Activated CD4-positive, alpha-beta memory T cell treated with anti-CD3 and anti-CD28 coated beads, Interleukin-2, amount 10 ng/mL, durations not matched to agents 7 days and 5 days (primary cell): ENCODE measurements around the gene POT1. TPM values are rescaled to one million over a fixed set of nuclear protein-coding genes. Genes with fewer than 3 reads are reported as not detected.

Source experiments
- CTCF ChIA-PET: fragments of 350-600 bp; sonication (Branson Sonifier 250); formaldehyde crosslinking; loops from one replicate; lab custom pipeline; 2021; ENCODE audit warnings: antibody characterized with exemption, inconsistent platforms; lab: Charles Lee
- POLR2A ChIA-PET: fragments of 350-600 bp; sonication (Branson Sonifier 250); formaldehyde crosslinking; loops from one replicate; lab custom pipeline; 2021; ENCODE audit warnings: antibody characterized with exemption; lab: Charles Lee
- DNase-seq: peaks from one replicate; pipeline ENCODE4 v3.0.0-alpha.2; 2020
- H3K27ac Mint-ChIP-seq: one replicate; pipeline ENCODE4 v1.8.0; 2021; ENCODE audit warnings: mild to moderate bottlenecking, mixed read lengths
- H3K27me3 Mint-ChIP-seq: one replicate; pipeline ENCODE4 v1.8.0; 2021; ENCODE audit warnings: mixed read lengths
- H3K36me3 Mint-ChIP-seq: one replicate; pipeline ENCODE4 v1.8.0; 2021; ENCODE audit warnings: low read depth, mixed read lengths
- H3K4me1 Mint-ChIP-seq: one replicate; pipeline ENCODE4 v1.8.0; 2021; ENCODE audit warnings: mixed read lengths
- H3K4me3 Mint-ChIP-seq: one replicate; pipeline ENCODE4 v1.8.0; 2021; ENCODE audit warnings: mild to moderate bottlenecking, mixed read lengths
- H3K9me3 Mint-ChIP-seq: one replicate; pipeline ENCODE4 v1.8.0; 2021; ENCODE audit warnings: mixed read lengths
- total RNA-seq, 2 experiments: library from RNA; stranded (reverse); gene quantifications; one replicate each; pipeline ENCODE4 v1.2.3, GENCODE V29; 2021

The POT1 gene
- total RNA-seq, 2 experiments from 2014 or later: 27.3 to 28.9 TPM

- Mint-ChIP-seq H3K4me1 (no peaks in the 10 kb centered on the region), H3K36me3 (peaks cover 15% of the 10 kb centered on the region), H3K9me3 (no peaks in the 10 kb centered on the region), H3K4me3 (no peak overlapping the region), H3K27ac (no peak overlapping the region), H3K27me3 (no peaks in the 10 kb centered on the region)
- CTCF ChIA-PET: interaction anchor here (1.4 kb wide), 1 partner anchor 11 kb away, joined by 3 read pairs; no protein-coding TSS in a partner anchor
- POLR2A ChIA-PET: no interaction called here
- no peak for DNase-seq
These were observed 93.5 kb downstream of the POT1 start for GRCh38 chr7:124836173-124836572.

- no peak for DNase-seq
- Mint-ChIP-seq H3K4me3 (no peak overlapping the region), H3K27ac (no peak overlapping the region), H3K9me3 (no peaks in the 10 kb centered on the region), H3K4me1 (peaks cover 2% of the 10 kb centered on the region), H3K27me3 (peaks cover 2% of the 10 kb centered on the region), H3K36me3 (peaks cover 10% of the 10 kb centered on the region)
- ChIA-PET POLR2A (no interaction called here), CTCF (no interaction called here)
These were observed 110.8 kb downstream of the POT1 start for GRCh38 chr7:124818807-124819206.

- DNase-seq: no peak
- CTCF ChIA-PET: interaction anchor here (1.3 kb wide), 1 partner anchor 29 kb away, joined by 4 read pairs; no protein-coding TSS in a partner anchor
- no peaks in the 10 kb centered on the region for H3K9me3 Mint-ChIP-seq
- H3K4me3 Mint-ChIP-seq: no peak overlapping the region
- no peaks in the 10 kb centered on the region for H3K36me3 Mint-ChIP-seq
- H3K4me1 Mint-ChIP-seq: no peaks in the 10 kb centered on the region
- peaks cover 4% of the 10 kb centered on the region for H3K27me3 Mint-ChIP-seq
- no peak overlapping the region for H3K27ac Mint-ChIP-seq
- POLR2A ChIA-PET: no interaction called here
These were observed 115.4 kb downstream of the POT1 start for GRCh38 chr7:124813994-124814798.

GRCh38 chr7:124812764-124813163 lies 116.9 kb downstream of the POT1 start:
- no peaks in the 10 kb centered on the region for H3K36me3 Mint-ChIP-seq
- ChIA-PET POLR2A (no interaction called here), CTCF (no interaction called here)
- H3K27ac Mint-ChIP-seq: no peak overlapping the region
- no peaks in the 10 kb centered on the region for H3K4me1 Mint-ChIP-seq
- DNase-seq: no peak
- peaks cover 4% of the 10 kb centered on the region for H3K27me3 Mint-ChIP-seq
- H3K4me3 Mint-ChIP-seq: no peak overlapping the region
- H3K9me3 Mint-ChIP-seq: no peaks in the 10 kb centered on the region

- no peak overlapping the region for H3K27ac Mint-ChIP-seq
- POLR2A ChIA-PET: no interaction called here
These were observed 118.3 kb downstream of the POT1 start for GRCh38 chr7:124811341-124811740.

GRCh38 chr7:124810605-124811004 lies 119.0 kb downstream of the POT1 start:
- DNase-seq: no peak
- H3K36me3 Mint-ChIP-seq: no peaks in the 10 kb centered on the region
- CTCF ChIA-PET: no interaction called here
- H3K9me3 Mint-ChIP-seq: no peaks in the 10 kb centered on the region
- H3K4me3 Mint-ChIP-seq: no peak overlapping the region
- POLR2A ChIA-PET: no interaction called here
- no peak overlapping the region for H3K27ac Mint-ChIP-seq
- peaks cover 4% of the 10 kb centered on the region for H3K27me3 Mint-ChIP-seq
- no peaks in the 10 kb centered on the region for H3K4me1 Mint-ChIP-seq

More at GRCh38 chr7:124811341-124811740, 118.3 kb downstream of the POT1 start:
- H3K4me1 Mint-ChIP-seq: no peaks in the 10 kb centered on the region
- H3K27me3 Mint-ChIP-seq: peaks cover 4% of the 10 kb centered on the region
- no peaks in the 10 kb centered on the region for H3K36me3 Mint-ChIP-seq
- no peak for DNase-seq
- CTCF ChIA-PET: no interaction called here
- no peak overlapping the region for H3K4me3 Mint-ChIP-seq
- H3K9me3 Mint-ChIP-seq: no peaks in the 10 kb centered on the region

GRCh38 chr7:124808206-124808605 lies 121.4 kb downstream of the POT1 start:
- POLR2A ChIA-PET: no interaction called here
- CTCF ChIA-PET: no interaction called here
- no peaks in the 10 kb centered on the region for H3K4me1 Mint-ChIP-seq

GRCh38 chr7:124801330-124801895 lies 128.2 kb downstream of the POT1 start:
- Mint-ChIP-seq H3K4me1 (no peaks in the 10 kb centered on the region), H3K27me3 (peaks cover 4% of the 10 kb centered on the region)

More at GRCh38 chr7:124808206-124808605, 121.4 kb downstream of the POT1 start:
- Mint-ChIP-seq H3K4me3 (no peak overlapping the region), H3K9me3 (no peaks in the 10 kb centered on the region), H3K36me3 (no peaks in the 10 kb centered on the region), H3K27ac (no peak overlapping the region), H3K27me3 (peaks cover 2% of the 10 kb centered on the region)
- no peak for DNase-seq

GRCh38 chr7:124800386-124800785 lies 129.2 kb downstream of the POT1 start:
- Mint-ChIP-seq H3K9me3 (no peaks in the 10 kb centered on the region), H3K27me3 (peaks cover 4% of the 10 kb centered on the region), H3K4me3 (no peak overlapping the region), H3K27ac (no peak overlapping the region), H3K4me1 (no peaks in the 10 kb centered on the region), H3K36me3 (no peaks in the 10 kb centered on the region)
- ChIA-PET POLR2A (no interaction called here), CTCF (no interaction called here)
- DNase-seq: no peak

More at GRCh38 chr7:124801330-124801895, 128.2 kb downstream of the POT1 start:
- POLR2A ChIA-PET: no interaction called here
- no peak for DNase-seq
- CTCF ChIA-PET: no interaction called here
- H3K9me3 Mint-ChIP-seq: no peaks in the 10 kb centered on the region
- no peaks in the 10 kb centered on the region for H3K36me3 Mint-ChIP-seq
- H3K4me3 Mint-ChIP-seq: no peak overlapping the region
- H3K27ac Mint-ChIP-seq: no peak overlapping the region

GRCh38 chr7:124799448-124799847 lies 130.2 kb downstream of the POT1 start:
- H3K4me1 Mint-ChIP-seq: no peaks in the 10 kb centered on the region
- H3K9me3 Mint-ChIP-seq: no peaks in the 10 kb centered on the region

GRCh38 chr7:124796771-124797170 lies 132.9 kb downstream of the POT1 start:
- H3K9me3 Mint-ChIP-seq: no peaks in the 10 kb centered on the region
- H3K27me3 Mint-ChIP-seq: peaks cover 4% of the 10 kb centered on the region
- ChIA-PET POLR2A (no interaction called here), CTCF (no interaction called here)
- no peaks in the 10 kb centered on the region for H3K4me1 Mint-ChIP-seq
- DNase-seq: no peak
- H3K4me3 Mint-ChIP-seq: no peak overlapping the region
- no peaks in the 10 kb centered on the region for H3K36me3 Mint-ChIP-seq
- no peak overlapping the region for H3K27ac Mint-ChIP-seq

More at GRCh38 chr7:124799448-124799847, 130.2 kb downstream of the POT1 start:
- H3K27ac Mint-ChIP-seq: no peak overlapping the region
- H3K4me3 Mint-ChIP-seq: no peak overlapping the region
- DNase-seq: no peak
- H3K27me3 Mint-ChIP-seq: peaks cover 2% of the 10 kb centered on the region
- POLR2A ChIA-PET: no interaction called here
- no peaks in the 10 kb centered on the region for H3K36me3 Mint-ChIP-seq
- CTCF ChIA-PET: no interaction called here

- CTCF ChIA-PET: no interaction called here
These were observed 136.9 kb downstream of the POT1 start for GRCh38 chr7:124792696-124793095.

GRCh38 chr7:124792002-124792401 lies 137.6 kb downstream of the POT1 start:
- ChIA-PET CTCF (no interaction called here), POLR2A (no interaction called here)
- H3K36me3 Mint-ChIP-seq: no peaks in the 10 kb centered on the region
- H3K4me1 Mint-ChIP-seq: no peaks in the 10 kb centered on the region
- peaks cover 15% of the 10 kb centered on the region for H3K27me3 Mint-ChIP-seq
- no peak for DNase-seq
- H3K4me3 Mint-ChIP-seq: no peak overlapping the region
- H3K27ac Mint-ChIP-seq: no peak overlapping the region
- no peaks in the 10 kb centered on the region for H3K9me3 Mint-ChIP-seq

More at GRCh38 chr7:124792696-124793095, 136.9 kb downstream of the POT1 start:
- Mint-ChIP-seq H3K27ac (no peak overlapping the region), H3K36me3 (no peaks in the 10 kb centered on the region), H3K27me3 (peaks cover 15% of the 10 kb centered on the region), H3K9me3 (no peaks in the 10 kb centered on the region), H3K4me3 (no peak overlapping the region), H3K4me1 (no peaks in the 10 kb centered on the region)
- POLR2A ChIA-PET: no interaction called here
- DNase-seq: no peak
